Fibroblast of lung (primary cell): ENCODE results near the gene PACS2. TPM values are rescaled to one million over a fixed set of nuclear protein-coding genes. Genes with fewer than 3 reads are reported as not detected.

Experiments
- DNase-seq, 2 donors: peaks; one replicate each; pipeline versions ENCODE4 v3.0.0 to v3.0.0-alpha.2; 2010; ENCODE audit warnings: low read depth in 2 of 2
- H2AFZ ChIP-seq: 2 replicates; pipeline ENCODE4 v1.5.1; 2012; ENCODE audit warnings: low read length, control low read depth, inconsistent platforms
- H3K27ac ChIP-seq: 2 replicates; pipeline ENCODE4 v1.5.1; 2011; ENCODE audit warnings: low read length, control low read depth; ENCODE audit not compliant: insufficient read depth
- H3K27me3 ChIP-seq: 2 replicates; pipeline ENCODE4 v1.5.1; 2011; ENCODE audit warnings: mild to moderate bottlenecking, low read length; ENCODE audit not compliant: control insufficient read depth, insufficient read depth
- H3K36me3 ChIP-seq: 2 replicates; pipeline ENCODE4 v1.5.1; 2011; ENCODE audit warnings: low read length; ENCODE audit not compliant: control insufficient read depth, insufficient read depth
- H3K4me1 ChIP-seq: 2 replicates; pipeline ENCODE4 v1.5.1; 2011; ENCODE audit warnings: low read length; ENCODE audit not compliant: control insufficient read depth, insufficient read depth; ENCODE audit errors: extremely low read depth
- H3K4me2 ChIP-seq: 2 replicates; pipeline ENCODE4 v1.5.1; 2011; ENCODE audit warnings: low read length, control low read depth; ENCODE audit not compliant: insufficient read depth; ENCODE audit errors: extremely low read depth
- H3K4me3 ChIP-seq, 4 experiments: fragments of 200-600 bp in 1 of 4; sonication (generic) in 1 of 4; replicated peaks in 1 of 4; 2 replicates each; pipeline ENCODE4 v1.5.1; 2011 to 2016; ENCODE audit warnings: low read length in 4 of 4, low read depth in 3 of 4, mild to moderate bottlenecking in 3 of 4, control low read depth in 2 of 4, inconsistent platforms in 1 of 4, mixed read lengths in 1 of 4; ENCODE audit not compliant: insufficient read depth in 1 of 4; ENCODE audit errors: control extremely low read depth in 1 of 4
- H3K79me2 ChIP-seq: 2 replicates; pipeline ENCODE4 v1.5.1; 2012; ENCODE audit warnings: mild to moderate bottlenecking, low read length, inconsistent platforms; ENCODE audit not compliant: control insufficient read depth, insufficient read depth
- H3K9ac ChIP-seq: 2 replicates; pipeline ENCODE4 v1.5.1; 2011; ENCODE audit warnings: mild to moderate bottlenecking, low read length, control low read depth; ENCODE audit not compliant: insufficient read depth
- H3K9me3 ChIP-seq: 2 replicates; pipeline ENCODE4 v1.5.1; 2012; ENCODE audit warnings: low read depth, low read length; ENCODE audit not compliant: control insufficient read depth, insufficient read depth
- H4K20me1 ChIP-seq: 2 replicates; pipeline ENCODE4 v1.5.1; 2011; ENCODE audit warnings: low read length; ENCODE audit not compliant: control insufficient read depth, insufficient read depth; ENCODE audit errors: extremely low read depth
- CTCF ChIP-seq, 2 donors: IDR thresholded peaks in 1 of 2; conservative IDR thresholded peaks in 1 of 2; 1 replicate in 1 of 2; 2 replicates in 1 of 2; pipeline ENCODE4 v1.5.1; 2011 to 2012; ENCODE audit warnings: low read length in 2 of 2, control low read depth in 1 of 2, inconsistent platforms in 1 of 2, low read depth in 1 of 2, mild to moderate bottlenecking in 1 of 2
- EZH2 ChIP-seq: IDR thresholded peaks from 2 replicates; pipeline ENCODE4 v1.5.1; 2012; ENCODE audit warnings: low read length, control low read depth, mild to moderate bottlenecking; ENCODE audit errors: missing control alignments
- polyA plus RNA-seq, 2 donors: library from polyadenylated mRNA; depleted of rRNA in 1 of 2; stranded (reverse) in 1 of 2; unstranded in 1 of 2; fragments of >200 nt; gene quantifications; 2 replicates each; pipeline ENCODE4 v1.2.1, GENCODE V29; 2011 to 2012; ENCODE audit warnings: missing spikeins in 1 of 2
- total RNA-seq: library from RNA; depleted of rRNA; stranded (reverse); fragments of >200 nt; gene quantifications from 2 replicates; pipeline ENCODE4 v1.2.1, GENCODE V29; 2014

Gene PACS2
- total and polyA plus RNA-seq, 2 donors (not counting 1 experiment from before 2014, with no cell fraction given), result 20.3 to 52.5 TPM

GRCh38 chr14:105368426-105368825, 53.9 kb downstream of the PACS2 start:
- Histone ChIP-seq H3K79me2 (no peaks in the 10 kb centered on the region), H2AFZ (no peak overlapping the region), H4K20me1 (no peaks in the 10 kb centered on the region), H3K4me2 (no peak overlapping the region), H3K36me3 (peaks cover 7% of the 10 kb centered on the region), H3K9ac (no peak overlapping the region), H3K27me3 (no peaks in the 10 kb centered on the region), H3K27ac (no peak overlapping the region), H3K4me3 (no peak overlapping the region), H3K4me1 (peaks cover 2% of the 10 kb centered on the region), H3K9me3 (no peaks in the 10 kb centered on the region)
- DNase-seq, result no peak
- TF ChIP-seq CTCF (conservative IDR thresholded peaks at IDR 0.05 in 1 of 2, IDR thresholded peaks at IDR 0.05 in 1 of 2; ENCODE audit: low read depth in 1 of 2, low read length in 2 of 2) (no peak), EZH2 (no peak)

- Histone ChIP-seq H3K27ac (no peak overlapping the region), H3K9me3 (no peaks in the 10 kb centered on the region), H3K79me2 (no peaks in the 10 kb centered on the region), H2AFZ (no peak overlapping the region), H3K36me3 (peaks cover 7% of the 10 kb centered on the region), H3K27me3 (no peaks in the 10 kb centered on the region), H3K9ac (no peak overlapping the region), H3K4me2 (no peak overlapping the region), H3K4me1 (peaks cover 2% of the 10 kb centered on the region), H3K4me3 (no peak overlapping the region), H4K20me1 (no peaks in the 10 kb centered on the region)
- no peak for DNase-seq
- TF ChIP-seq CTCF (conservative IDR thresholded peaks at IDR 0.05 in 1 of 2, IDR thresholded peaks at IDR 0.05 in 1 of 2; ENCODE audit: low read depth in 1 of 2, low read length in 2 of 2) (no peak), EZH2 (no peak)
Measured at GRCh38 chr14:105368910-105369652, 54.5 kb downstream of the PACS2 start.

GRCh38 chr14:105369653-105370040, 55.1 kb downstream of the PACS2 start:
- peaks cover 2% of the 10 kb centered on the region for H3K4me1 ChIP-seq
- DNase-seq, result no peak
- H4K20me1 ChIP-seq, result no peaks in the 10 kb centered on the region
- H3K36me3 ChIP-seq, result peaks cover 7% of the 10 kb centered on the region
- no peak overlapping the region for H3K4me2 ChIP-seq
- TF ChIP-seq CTCF (conservative IDR thresholded peaks at IDR 0.05 in 1 of 2, IDR thresholded peaks at IDR 0.05 in 1 of 2; ENCODE audit: low read depth in 1 of 2, low read length in 2 of 2) (no peak), EZH2 (no peak)
- H3K4me3 ChIP-seq, result no peak overlapping the region
- H3K9me3 ChIP-seq, result no peaks in the 10 kb centered on the region
- no peaks in the 10 kb centered on the region for H3K79me2 ChIP-seq
- H3K27me3 ChIP-seq, result no peaks in the 10 kb centered on the region
- no peak overlapping the region for H3K27ac ChIP-seq
- no peak overlapping the region for H3K9ac ChIP-seq
- H2AFZ ChIP-seq, result no peak overlapping the region
